HCT116 (cell line): Measurements from ENCODE around the gene TMEM232. TPM values are rescaled to one million over a fixed set of nuclear protein-coding genes. Genes with fewer than 3 reads are reported as not detected.

Experiments
- ATAC-seq: fragments of 200-7000 bp; cut with Tn5 transposase; 2 replicates; pipeline ENCODE4 v1.9.1; 2020; ENCODE audit warnings: mild to moderate bottlenecking, moderate library complexity
- BruUV-seq: library from RNA; stranded (reverse); fragments of 400-500 nt; replicated peaks from 2 replicates; lab custom pipeline; 2021; lab: Mats Ljungman, UMichigan
- CTCF ChIA-PET: fragments of 300-600 bp; sonication (Branson Sonifier 250); formaldehyde crosslinking; loops from one replicate; lab custom pipeline; 2021; ENCODE audit warnings: antibody characterized with exemption; lab: Charles Lee
- POLR2A ChIA-PET: fragments of 300-600, 350-600 bp; sonication (Branson Sonifier 250); formaldehyde crosslinking; loops from one replicate; lab custom pipeline; 2021; ENCODE audit warnings: antibody characterized with exemption; lab: Charles Lee
- RAD21 ChIA-PET, 2 experiments: fragments of 300-600 bp; sonication (Branson Sonifier 250); formaldehyde crosslinking; loops; one replicate each; lab custom pipeline; 2023; ENCODE audit warnings: low total read pairs in 2 of 2; ENCODE audit not compliant: uncharacterized antibody in 2 of 2, unreplicated experiment in 2 of 2, low non-redundant PET in 1 of 2; lab: Charles Lee
- DNase-seq: peaks from one replicate; pipeline ENCODE4 v3.0.0-alpha.2; 2010; ENCODE audit warnings: low read depth, low spot score
- H2AFZ ChIP-seq: fragments of 200-600 bp; shearing (Covaris generic), sonication (generic); 2 replicates; pipeline ENCODE4 v1.6.1; 2017; ENCODE audit warnings: low read depth, mixed run types, mixed read lengths, antibody characterized with exemption, low read length; ENCODE audit not compliant: poor library complexity, severe bottlenecking
- H3K27ac ChIP-seq: 2 replicates; pipeline ENCODE4 v1.5.1; 2012; ENCODE audit warnings: low read depth, low read length
- H3K27me3 ChIP-seq: fragments of 200-600 bp; sonication (generic); 2 replicates; pipeline ENCODE4 v1.6.1; 2016; ENCODE audit warnings: mixed run types, low read length, mixed read lengths; ENCODE audit not compliant: insufficient read depth
- H3K36me3 ChIP-seq, 2 experiments: fragments of 200-500 bp in 1 of 2; fragments of 200-600 bp in 1 of 2; sonication (Bioruptor generic) in 1 of 2; sonication (generic) in 1 of 2; 2 replicates each; pipeline versions ENCODE4 v1.5.1 to v1.6.1; 2014 to 2016; ENCODE audit warnings: low read length in 2 of 2, inconsistent platforms in 1 of 2, mixed read lengths in 1 of 2, mixed run types in 1 of 2; ENCODE audit not compliant: insufficient read depth in 2 of 2, control insufficient read depth in 1 of 2
- H3K4me1 ChIP-seq, 2 experiments: fragments of 200-600 bp in 1 of 2; sonication (generic) in 1 of 2; 2 replicates each; pipeline versions ENCODE4 v1.5.1 to v1.6.1; 2012 to 2017; ENCODE audit warnings: low read length in 2 of 2, inconsistent platforms in 1 of 2, mild to moderate bottlenecking in 1 of 2, mixed read lengths in 1 of 2, mixed run types in 1 of 2, moderate library complexity in 1 of 2; ENCODE audit not compliant: insufficient read depth in 2 of 2, control insufficient read depth in 1 of 2
- H3K4me2 ChIP-seq: fragments of 200-600 bp; sonication (generic); 2 replicates; pipeline ENCODE4 v1.6.1; 2017; ENCODE audit warnings: mixed run types, low read length, mixed read lengths
- H3K4me3 ChIP-seq, 2 experiments: fragments of 200-600 bp in 1 of 2; sonication (generic) in 1 of 2; replicated peaks in 1 of 2; 2 replicates each; pipeline ENCODE4 v1.5.1; 2011 to 2016; ENCODE audit warnings: low read length in 2 of 2, control low read depth in 1 of 2, low read depth in 1 of 2, mild to moderate bottlenecking in 1 of 2, mixed read lengths in 1 of 2, mixed run types in 1 of 2
- H3K79me2 ChIP-seq: fragments of 200-600 bp; sonication (generic); 2 replicates; pipeline ENCODE4 v1.6.1; 2017; ENCODE audit warnings: mild to moderate bottlenecking, mixed run types, low read length, moderate library complexity, mixed read lengths; ENCODE audit not compliant: insufficient read depth
- H3K9ac ChIP-seq: fragments of 200-600 bp; sonication (generic); 2 replicates; pipeline ENCODE4 v1.6.1; 2016; ENCODE audit warnings: low read length, mixed read lengths
- H3K9me2 ChIP-seq: fragments of 200-600 bp; sonication (generic), shearing (Covaris generic); 2 replicates; pipeline ENCODE4 v1.6.1; 2017; ENCODE audit warnings: mixed run types, mild to moderate bottlenecking, moderate library complexity; ENCODE audit not compliant: insufficient read depth
- H3K9me3 ChIP-seq, 2 experiments: fragments of 200-500 bp in 1 of 2; fragments of 200-600 bp in 1 of 2; sonication (Bioruptor generic) in 1 of 2; sonication (generic) in 1 of 2; 2 replicates each; pipeline ENCODE4 v1.6.1; 2014 to 2017; ENCODE audit warnings: low read length in 2 of 2, mixed read lengths in 2 of 2, inconsistent platforms in 1 of 2, low read depth in 1 of 2, mild to moderate bottlenecking in 1 of 2, mixed run types in 1 of 2, moderate library complexity in 1 of 2; ENCODE audit not compliant: control insufficient read depth in 1 of 2, insufficient read depth in 1 of 2
- H4K20me1 ChIP-seq: fragments of 200-600 bp; sonication (generic), shearing (Covaris generic); 2 replicates; pipeline ENCODE4 v1.6.1; 2017; ENCODE audit warnings: mixed run types, mild to moderate bottlenecking, moderate library complexity; ENCODE audit not compliant: insufficient read depth
- ATF3 ChIP-seq: IDR thresholded peaks from 2 replicates; pipeline ENCODE4 v1.6.1; 2012
- CBX3 ChIP-seq: IDR thresholded peaks from 2 replicates; pipeline ENCODE4 v1.6.1; 2012; ENCODE audit warnings: low read depth
- EGR1 ChIP-seq: IDR thresholded peaks from 2 replicates; pipeline ENCODE4 v1.6.1; 2012; ENCODE audit warnings: low read depth
- EZH2 ChIP-seq: fragments of 200-600 bp; sonication (generic); IDR thresholded peaks from 2 replicates; pipeline ENCODE4 v1.6.1; 2017; ENCODE audit warnings: antibody characterized with exemption, mixed run types
- FOSL1 ChIP-seq: IDR thresholded peaks from 2 replicates; pipeline ENCODE4 v1.6.1; 2012; ENCODE audit warnings: low read depth
- JUND ChIP-seq: IDR thresholded peaks from 2 replicates; pipeline ENCODE4 v1.6.1; 2012
- POLR2A ChIP-seq: IDR thresholded peaks from 2 replicates; pipeline ENCODE4 v1.7.0; 2011; ENCODE audit warnings: borderline replicate concordance; ENCODE audit not compliant: insufficient read depth, insufficient read length; ENCODE audit errors: extremely low read depth
- POLR2AphosphoS5 ChIP-seq: IDR thresholded peaks from 2 replicates; pipeline ENCODE4 v1.6.1; 2011; ENCODE audit warnings: mild to moderate bottlenecking, low read depth, low read length, moderate library complexity
- RAD21 ChIP-seq: IDR thresholded peaks from 2 replicates; pipeline ENCODE4 v1.6.1; 2012; ENCODE audit warnings: low read depth, mild to moderate bottlenecking
- REST ChIP-seq: IDR thresholded peaks from 2 replicates; pipeline ENCODE4 v1.6.1; 2012; ENCODE audit warnings: low read depth
- SIN3A ChIP-seq: IDR thresholded peaks from 2 replicates; pipeline ENCODE4 v1.6.1; 2012; ENCODE audit warnings: low read depth
- YY1 ChIP-seq: IDR thresholded peaks from 2 replicates; pipeline ENCODE4 v1.6.1; 2011; ENCODE audit warnings: low read length, low read depth, moderate library complexity, mild to moderate bottlenecking; ENCODE audit not compliant: insufficient replicate concordance; ENCODE audit errors: extremely low read depth
- intact Hi-C: fragments of 100-400 bp; cut with micrococcal nuclease; formaldehyde crosslinking; loops from 2 replicates; pipeline ENCODE4 v1.10.0; 2022
- total RNA-seq: library from RNA; stranded (reverse); gene quantifications from one replicate; pipeline ENCODE4 v1.2.1, GENCODE V29; 2021; ENCODE audit not compliant: unreplicated experiment

Gene TMEM232
- total RNA-seq, 1 experiment from 2014 or later = 1.2 TPM

- Histone ChIP-seq H3K9me2 (no peaks in the 10 kb centered on the region), H3K36me3 (no peaks in the 10 kb centered on the region), H3K27me3 (no peaks in the 10 kb centered on the region)
- BruUV-seq = no TSS peak
- no peak for DNase-seq
- TF ChIP-seq CBX3 (no peak), POLR2A (no peak), SIN3A (no peak), FOSL1 (no peak), ATF3 (no peak)
- TF ChIP-seq, all 23 proteins: peak for 0
- no peaks in the 10 kb centered on the region for H3K79me2 ChIP-seq
- H4K20me1 ChIP-seq = no peaks in the 10 kb centered on the region
- H3K4me2 ChIP-seq = no peak overlapping the region
- ChIA-PET RAD21 (no interaction called here), CTCF (no interaction called here), POLR2A (no interaction called here)
- no peak overlapping the region for H3K9ac ChIP-seq
- no peak overlapping the region for H3K4me3 ChIP-seq
- no peaks in the 10 kb centered on the region for H3K9me3 ChIP-seq
- no peak for ATAC-seq
- no peak overlapping the region for H3K27ac ChIP-seq
- no peaks in the 10 kb centered on the region for H3K4me1 ChIP-seq
- intact Hi-C loops = no loop called here
- H2AFZ ChIP-seq = no peak overlapping the region
Measured at GRCh38 chr5:110634475-110634874, 92.0 kb downstream of the TMEM232 start.

GRCh38 chr5:110631236-110631635 is 95.2 kb downstream of the TMEM232 start:
- Histone ChIP-seq H3K27me3 (no peaks in the 10 kb centered on the region), H3K9ac (no peak overlapping the region), H3K27ac (no peak overlapping the region), H3K9me3 (no peaks in the 10 kb centered on the region), H2AFZ (no peak overlapping the region), H3K36me3 (no peaks in the 10 kb centered on the region), H3K4me1 (no peaks in the 10 kb centered on the region), H3K4me3 (no peak overlapping the region), H3K79me2 (no peaks in the 10 kb centered on the region), H3K4me2 (no peak overlapping the region), H4K20me1 (no peaks in the 10 kb centered on the region), H3K9me2 (no peaks in the 10 kb centered on the region)
- no TSS peak for BruUV-seq
- no peak for TF ChIP-seq EZH2
- no peak for TF ChIP-seq JUND
- no peak for TF ChIP-seq EGR1
- TF ChIP-seq REST = no peak
- TF ChIP-seq YY1 = no peak
- no peak for TF ChIP-seq POLR2AphosphoS5
- no peak for TF ChIP-seq RAD21
- TF ChIP-seq ATF3 = no peak
- ChIA-PET POLR2A (no interaction called here), CTCF (no interaction called here), RAD21 (no interaction called here)
- intact Hi-C loops = no loop called here
- ATAC-seq (no peak), DNase-seq (no peak)
